ENCODE data around the gene TMEM167A.
"Not testable (repeated sequence)": the region's sequence is repeated elsewhere in the genome, so short reads cannot be mapped to it uniquely, and the experiment has no call there.

TMEM167A gene

GRCh38 chr5:83085106-83085505 lies 7.9 kb upstream of the TMEM167A start:
- FAIRE-seq: no peak

- no peak for FAIRE-seq
These were observed 7.1 kb upstream of the TMEM167A start for GRCh38 chr5:83084336-83084735.

GRCh38 chr5:83082750-83083149 lies 5.6 kb upstream of the TMEM167A start:
- no peak for FAIRE-seq

- no peak for FAIRE-seq
These were observed 568 bp upstream of the TMEM167A start for GRCh38 chr5:83077662-83078261.

- no peak for FAIRE-seq
These were observed 4.2 kb downstream of the TMEM167A start for GRCh38 chr5:83072966-83073365.

GRCh38 chr5:83071286-83072051 lies 5.7 kb downstream of the TMEM167A start:
- FAIRE-seq: no peak

GRCh38 chr5:83069096-83069799 lies 7.9 kb downstream of the TMEM167A start:
- FAIRE-seq: no peak

GRCh38 chr5:83067377-83067776 lies 9.8 kb downstream of the TMEM167A start:
- FAIRE-seq: not testable (repeated sequence)

- no peak for FAIRE-seq
These were observed 10.6 kb downstream of the TMEM167A start for GRCh38 chr5:83066548-83067110.

- no peak for FAIRE-seq
These were observed 17.9 kb downstream of the TMEM167A start for GRCh38 chr5:83059341-83059740.

GRCh38 chr5:83058726-83059125 lies 18.5 kb downstream of the TMEM167A start:
- FAIRE-seq: no peak

- FAIRE-seq: no peak
These were observed 22.0 kb downstream of the TMEM167A start for GRCh38 chr5:83055166-83055565.

- no peak for FAIRE-seq
These were observed 26.4 kb downstream of the TMEM167A start for GRCh38 chr5:83050723-83051340.

- FAIRE-seq: no peak
These were observed 27.8 kb downstream of the TMEM167A start for GRCh38 chr5:83049370-83049885.

GRCh38 chr5:83048811-83049210 lies 28.4 kb downstream of the TMEM167A start:
- no peak for FAIRE-seq

- FAIRE-seq: no peak
These were observed 28.9 kb downstream of the TMEM167A start for GRCh38 chr5:83048277-83048676.

- no peak for FAIRE-seq
These were observed 32.3 kb downstream of the TMEM167A start for GRCh38 chr5:83044926-83045325.

GRCh38 chr5:83042507-83042906 lies 34.7 kb downstream of the TMEM167A start:
- no peak for FAIRE-seq

GRCh38 chr5:83038924-83039323 lies 38.3 kb downstream of the TMEM167A start:
- FAIRE-seq: no peak

- no peak for FAIRE-seq
These were observed 40.1 kb downstream of the TMEM167A start for GRCh38 chr5:83036991-83037575.

GRCh38 chr5:83035373-83036100 lies 41.7 kb downstream of the TMEM167A start:
- no peak for FAIRE-seq
